ENCODE data around the gene ZNF106. TPM values are rescaled to one million over a fixed set of nuclear protein-coding genes. Genes with fewer than 3 reads are reported as not detected.

ZNF106 gene
- total RNA-seq, 4 donors from 2014 or later = 312 to 568 (median 428) TPM

GRCh38 chr15:42384597-42384996, 106.3 kb downstream of the ZNF106 start:
- intact Hi-C loops (cut with DNase I) = no loop called here
- Histone ChIP-seq H3K27ac (replicated peaks in 1 of 4) (no peak overlapping the region), H3K36me3 (peaks cover 0 to 19% (median 2%) of the 10 kb centered on the region in 4 donors), H3K9me3 (no peaks in the 10 kb centered on the region), H3K27me3 (no peaks in the 10 kb centered on the region), H3K4me1 (no peaks in the 10 kb centered on the region), H3K4me3 (no peak overlapping the region)
- TF ChIP-seq POLR2A (IDR thresholded peaks at IDR 0.05; ENCODE audit: low read depth) (no peak), EP300 (IDR thresholded peaks at IDR 0.05) (no peak), CTCF (IDR thresholded peaks at IDR 0.05) (no peak), POLR2AphosphoS5 (IDR thresholded peaks at IDR 0.05) (no peak)
- no peak for DNase-seq (ENCODE audit: extremely low spot score)
- WGBS = 67% methylated on average over 4 of the region's 4 CpGs

GRCh38 chr15:42378011-42378410, 112.9 kb downstream of the ZNF106 start:
- Histone ChIP-seq H3K9me3 (no peaks in the 10 kb centered on the region), H3K4me3 (no peak overlapping the region), H3K27ac (replicated peaks in 1 of 4) (no peak overlapping the region), H3K36me3 (no peaks in the 10 kb centered on the region), H3K4me1 (no peaks in the 10 kb centered on the region), H3K27me3 (no peaks in the 10 kb centered on the region)
- TF ChIP-seq CTCF (IDR thresholded peaks at IDR 0.05) (no peak), POLR2AphosphoS5 (IDR thresholded peaks at IDR 0.05) (no peak), EP300 (IDR thresholded peaks at IDR 0.05) (no peak), POLR2A (IDR thresholded peaks at IDR 0.05; ENCODE audit: low read depth) (no peak)
- WGBS = 83% methylated on average over 8 of the region's 8 CpGs
- DNase-seq (ENCODE audit: extremely low spot score) = no peak
- intact Hi-C loops (cut with DNase I) = no loop called here

GRCh38 chr15:42375941-42376340, 115.0 kb downstream of the ZNF106 start:
- DNase-seq (ENCODE audit: extremely low spot score) = no peak
- TF ChIP-seq EP300 (IDR thresholded peaks at IDR 0.05) (no peak), POLR2AphosphoS5 (IDR thresholded peaks at IDR 0.05) (no peak), CTCF (IDR thresholded peaks at IDR 0.05) (no peak), POLR2A (IDR thresholded peaks at IDR 0.05; ENCODE audit: low read depth) (no peak)
- 67% methylated on average over 4 of the region's 4 CpGs for WGBS
- Histone ChIP-seq H3K36me3 (no peaks in the 10 kb centered on the region), H3K27ac (replicated peaks in 1 of 4) (no peak overlapping the region), H3K9me3 (no peaks in the 10 kb centered on the region), H3K27me3 (no peaks in the 10 kb centered on the region), H3K4me1 (no peaks in the 10 kb centered on the region), H3K4me3 (no peak overlapping the region)
- intact Hi-C loops (cut with DNase I) = no loop called here

- no peak for DNase-seq (ENCODE audit: extremely low spot score)
- Histone ChIP-seq H3K27me3 (no peaks in the 10 kb centered on the region), H3K27ac (replicated peaks in 1 of 4) (no peak overlapping the region), H3K4me3 (no peak overlapping the region), H3K36me3 (no peaks in the 10 kb centered on the region), H3K4me1 (no peaks in the 10 kb centered on the region), H3K9me3 (no peaks in the 10 kb centered on the region)
- intact Hi-C loops (cut with DNase I) = no loop called here
- TF ChIP-seq EP300 (IDR thresholded peaks at IDR 0.05) (no peak), POLR2AphosphoS5 (IDR thresholded peaks at IDR 0.05) (no peak), CTCF (IDR thresholded peaks at IDR 0.05) (no peak), POLR2A (IDR thresholded peaks at IDR 0.05; ENCODE audit: low read depth) (no peak)
- WGBS = 95% methylated on average over 5 of the region's 5 CpGs
Observed at GRCh38 chr15:42375252-42375651, 115.7 kb downstream of the ZNF106 start.

- no peaks in the 10 kb centered on the region for H3K27me3 ChIP-seq
- no peak for DNase-seq (ENCODE audit: extremely low spot score)
- no peaks in the 10 kb centered on the region for H3K9me3 ChIP-seq
- 91% methylated on average over 1 of the region's 1 CpG for WGBS
- H3K27ac ChIP-seq (replicated peaks in 1 of 4) = no peak overlapping the region
- H3K4me1 ChIP-seq = no peaks in the 10 kb centered on the region
- intact Hi-C loops (cut with DNase I) = no loop called here
- TF ChIP-seq EP300 (IDR thresholded peaks at IDR 0.05) (no peak), CTCF (IDR thresholded peaks at IDR 0.05) (no peak), POLR2A (IDR thresholded peaks at IDR 0.05; ENCODE audit: low read depth) (no peak), POLR2AphosphoS5 (IDR thresholded peaks at IDR 0.05) (no peak)
- no peak overlapping the region for H3K4me3 ChIP-seq
- no peaks in the 10 kb centered on the region for H3K36me3 ChIP-seq
Observed at GRCh38 chr15:42374810-42375209, 116.1 kb downstream of the ZNF106 start.

All from esophagus muscularis mucosa (tissue), 4 donors.